Measurements from ENCODE around the gene PRKAR1B.
"Not testable (repeated sequence)": the region's sequence is repeated elsewhere in the genome, so short reads cannot be mapped to it uniquely, and the experiment has no call there.

PRKAR1B gene

GRCh38 chr7:759569-759968, 32.5 kb upstream of the PRKAR1B start:
- H3K9me3 ChIP-seq, result peaks cover under 1% of the 10 kb centered on the region; the same call in 1 of the 2 replicates
- H3K9ac ChIP-seq, result no peak overlapping the region
- H3K27me3 ChIP-seq, result no peaks in the 10 kb centered on the region
- H3K4me2 ChIP-seq, result no peak overlapping the region
- TF ChIP-seq Cebpa-rat (IDR thresholded peaks at IDR 0.05), result no peak
- H3K4me3 ChIP-seq, result no peak overlapping the region
- H3K36me3 ChIP-seq, result peaks cover 100% of the 10 kb centered on the region
- peaks cover 8% of the 10 kb centered on the region; the same call in 1 of the 2 replicates for H4K20me1 ChIP-seq
- no peaks in the 10 kb centered on the region for H3K4me1 ChIP-seq
- no peak overlapping the region for H3K27ac ChIP-seq

DNA sequence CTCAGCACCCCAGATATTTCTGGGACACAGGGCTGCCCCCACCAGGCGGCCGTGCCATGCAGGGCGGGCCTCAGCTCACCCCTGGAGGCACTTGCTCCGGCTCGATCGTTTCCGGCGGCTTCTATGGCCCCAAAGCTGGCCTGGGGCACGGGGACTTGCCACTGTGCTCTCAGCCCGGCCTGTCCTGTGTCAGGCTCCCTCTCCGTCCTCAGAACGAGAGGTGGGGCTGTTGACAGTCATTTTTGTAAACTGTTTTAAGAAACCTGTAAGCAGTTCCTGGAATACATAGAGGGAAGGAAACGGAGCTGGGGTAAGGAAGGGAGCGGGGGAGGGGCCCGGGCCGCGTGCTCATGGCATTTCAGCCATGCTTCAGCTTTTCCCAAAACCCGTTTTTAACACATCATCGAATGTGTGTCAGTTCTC, 30.7 kb upstream of the PRKAR1B start:
- no peaks in the 10 kb centered on the region for H3K9me3 ChIP-seq
- peaks cover 100% of the 10 kb centered on the region for H3K36me3 ChIP-seq
- no peak overlapping the region for H3K4me3 ChIP-seq
- H3K27me3 ChIP-seq, result no peaks in the 10 kb centered on the region
- H3K9ac ChIP-seq, result no peak overlapping the region
- H3K27ac ChIP-seq, result no peak overlapping the region
- H3K4me2 ChIP-seq, result no peak overlapping the region
- no peaks in the 10 kb centered on the region for H3K4me1 ChIP-seq
- no peak for TF ChIP-seq Cebpa-rat (IDR thresholded peaks at IDR 0.05)
- H4K20me1 ChIP-seq, result peaks cover 14% of the 10 kb centered on the region

GRCh38 chr7:756928-757560, 30.0 kb upstream of the PRKAR1B start:
- H3K4me1 ChIP-seq, result no peaks in the 10 kb centered on the region
- H3K27me3 ChIP-seq, result no peaks in the 10 kb centered on the region
- peaks cover 16% of the 10 kb centered on the region for H4K20me1 ChIP-seq
- H3K4me2 ChIP-seq, result no peak overlapping the region
- H3K9me3 ChIP-seq, result peaks cover 3% of the 10 kb centered on the region
- no peak overlapping the region for H3K9ac ChIP-seq
- H3K27ac ChIP-seq, result no peak overlapping the region
- TF ChIP-seq Cebpa-rat (IDR thresholded peaks at IDR 0.05), result no peak
- H3K36me3 ChIP-seq, result peaks cover 100% of the 10 kb centered on the region
- H3K4me3 ChIP-seq, result no peak overlapping the region

- no peak for TF ChIP-seq Cebpa-rat (IDR thresholded peaks at IDR 0.05)
- no peak overlapping the region for H3K27ac ChIP-seq
- peaks cover 100% of the 10 kb centered on the region for H3K36me3 ChIP-seq
Observed at GRCh38 chr7:756231-756927, 29.3 kb upstream of the PRKAR1B start.

GRCh38 chr7:755413-755805, 28.3 kb upstream of the PRKAR1B start:
- no peak overlapping the region for H3K9ac ChIP-seq
- H4K20me1 ChIP-seq, result peaks cover 16% of the 10 kb centered on the region
- TF ChIP-seq Cebpa-rat (IDR thresholded peaks at IDR 0.05), result no peak
- H3K27me3 ChIP-seq, result no peaks in the 10 kb centered on the region
- H3K4me1 ChIP-seq, result no peaks in the 10 kb centered on the region
- no peak overlapping the region for H3K4me3 ChIP-seq
- no peak overlapping the region for H3K4me2 ChIP-seq
- no peak overlapping the region for H3K27ac ChIP-seq
- H3K9me3 ChIP-seq, result peaks cover 8% of the 10 kb centered on the region
- H3K36me3 ChIP-seq, result peaks cover 100% of the 10 kb centered on the region

More at GRCh38 chr7:756231-756927, 29.3 kb upstream of the PRKAR1B start:
- H3K27me3 ChIP-seq, result no peaks in the 10 kb centered on the region
- H3K9me3 ChIP-seq, result peaks cover 8% of the 10 kb centered on the region
- no peak overlapping the region for H3K4me3 ChIP-seq
- H4K20me1 ChIP-seq, result peaks cover 16% of the 10 kb centered on the region
- no peak overlapping the region for H3K9ac ChIP-seq
- H3K4me2 ChIP-seq, result no peak overlapping the region
- no peaks in the 10 kb centered on the region for H3K4me1 ChIP-seq

- TF ChIP-seq Cebpa-rat (IDR thresholded peaks at IDR 0.05), result no peak
- H3K9me3 ChIP-seq, result peaks cover 8% of the 10 kb centered on the region
- H3K36me3 ChIP-seq, result peaks cover 99% of the 10 kb centered on the region
- no peak overlapping the region for H3K4me2 ChIP-seq
- H3K4me3 ChIP-seq, result no peak overlapping the region
- H3K27ac ChIP-seq, result no peak overlapping the region
- H4K20me1 ChIP-seq, result peaks cover 18% of the 10 kb centered on the region
- peaks cover 4% of the 10 kb centered on the region for H3K4me1 ChIP-seq
- no peak overlapping the region for H3K9ac ChIP-seq
- no peaks in the 10 kb centered on the region for H3K27me3 ChIP-seq
Observed at GRCh38 chr7:754531-755412, 27.7 kb upstream of the PRKAR1B start.

DNA sequence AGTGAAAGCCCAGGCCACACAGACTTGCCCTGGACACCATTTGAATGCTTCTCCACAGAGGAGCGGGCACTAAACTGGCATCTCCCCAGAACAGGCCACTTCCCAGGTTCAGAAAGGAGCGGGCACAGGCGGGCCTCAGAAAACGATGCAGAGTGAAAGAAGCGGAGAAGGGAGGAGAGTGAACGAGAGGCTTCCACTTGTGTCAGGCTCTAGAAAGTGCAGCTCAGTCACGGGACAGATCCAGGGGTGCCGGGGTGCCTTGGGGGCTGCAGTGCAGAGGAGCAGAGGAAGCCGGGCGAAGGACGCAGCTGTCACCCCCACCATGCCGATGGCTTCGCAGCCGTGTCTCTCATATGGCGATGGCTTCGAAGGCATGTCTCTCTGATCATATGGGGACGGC, 26.1 kb upstream of the PRKAR1B start:
- Histone ChIP-seq H3K27ac (no peak overlapping the region), H3K9ac (no peak overlapping the region), H4K20me1 (peaks cover 33% of the 10 kb centered on the region), H3K27me3 (no peaks in the 10 kb centered on the region), H3K4me2 (no peak overlapping the region), H3K9me3 (peaks cover 8% of the 10 kb centered on the region), H3K36me3 (peaks cover 96% of the 10 kb centered on the region), H3K4me1 (peaks cover 18% of the 10 kb centered on the region), H3K4me3 (no peak overlapping the region)
- no peak for TF ChIP-seq Cebpa-rat (IDR thresholded peaks at IDR 0.05)

DNA sequence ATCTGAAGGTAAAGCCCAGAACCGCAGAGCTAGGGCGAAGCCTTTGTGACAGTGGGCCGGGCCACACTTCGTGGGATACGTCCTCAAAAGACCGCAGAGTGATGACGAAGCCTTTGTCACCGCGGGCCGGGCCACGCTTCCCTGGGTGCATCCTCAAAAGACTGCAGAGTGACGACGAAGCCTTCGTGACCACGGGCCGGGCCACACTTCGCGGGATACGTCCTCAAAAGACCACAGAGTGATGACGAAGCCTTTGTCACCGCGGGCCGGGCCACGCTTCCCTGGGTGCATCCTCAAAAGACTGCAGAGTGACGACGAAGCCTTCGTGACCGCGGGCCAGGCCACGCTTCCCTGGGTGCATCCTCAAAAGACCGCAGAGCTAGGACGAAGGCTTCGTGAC, 25.2 kb upstream of the PRKAR1B start:
- Histone ChIP-seq H4K20me1 (peaks cover 37% of the 10 kb centered on the region), H3K36me3 (peaks cover 89% of the 10 kb centered on the region), H3K4me1 (peaks cover 18% of the 10 kb centered on the region)
- H3K27me3 ChIP-seq, H3K9me3 ChIP-seq, H3K27ac ChIP-seq, H3K4me2 ChIP-seq, H3K9ac ChIP-seq, H3K4me3 ChIP-seq: not testable (repeated sequence)

DNA sequence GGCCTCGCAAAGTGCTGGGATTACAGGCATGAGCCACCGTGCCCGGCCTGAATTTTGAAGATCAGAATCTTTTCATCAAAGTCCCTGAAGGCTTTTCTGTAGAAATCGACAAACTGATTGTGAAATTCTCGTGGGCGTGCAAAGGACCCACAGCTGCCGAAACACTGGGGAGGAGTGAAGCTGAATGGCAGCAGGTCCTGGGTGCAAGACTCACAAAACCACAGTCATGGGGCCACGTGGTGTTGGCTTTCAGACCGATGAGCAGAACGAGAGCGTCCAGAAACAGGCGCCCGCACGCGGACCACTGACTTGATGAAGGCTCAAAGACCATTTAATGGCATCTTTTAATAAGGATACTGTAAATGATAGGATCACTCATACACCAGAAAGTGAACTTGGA, 24.7 kb upstream of the PRKAR1B start:
- Histone ChIP-seq H3K9me3 (peaks cover 8% of the 10 kb centered on the region), H3K4me2 (no peak overlapping the region), H3K4me3 (no peak overlapping the region), H3K27me3 (no peaks in the 10 kb centered on the region), H3K4me1 (peaks cover 18% of the 10 kb centered on the region), H3K27ac (no peak overlapping the region), H4K20me1 (peaks cover 42% of the 10 kb centered on the region), H3K36me3 (peaks cover 89% of the 10 kb centered on the region), H3K9ac (no peak overlapping the region)
- no peak for TF ChIP-seq Cebpa-rat (IDR thresholded peaks at IDR 0.05)

Measured in BLaER1 (cell line).